Naive B cell (primary cell): ENCODE data around the gene SDK1. TPM values are rescaled to one million over a fixed set of nuclear protein-coding genes. Genes with fewer than 3 reads are reported as not detected.
"Not testable (repeated sequence)": the region's sequence is repeated elsewhere in the genome, so short reads cannot be mapped to it uniquely, and the experiment has no call there.

Source experiments
- ATAC-seq, 2 donors: fragments of 150-1000 bp; cut with Tn5 transposase; 2 replicates each; pipeline ENCODE4 v1.10.0; 2021; ENCODE audit warnings: low read depth in 2 of 2, mild to moderate bottlenecking in 2 of 2, moderate library complexity in 2 of 2
- DNase-seq: peaks from one replicate; pipeline ENCODE4 v3.0.0; 2022
- H3K27ac Mint-ChIP-seq, 6 donors: one replicate each; pipeline ENCODE4 v1.8.0; 2020 to 2022; ENCODE audit warnings: mild to moderate bottlenecking in 6 of 6, mixed read lengths in 6 of 6, moderate library complexity in 5 of 6, inconsistent platforms in 2 of 6
- H3K27me3 Mint-ChIP-seq, 3 donors: one replicate each; pipeline ENCODE4 v1.8.0; 2021 to 2022; ENCODE audit warnings: mixed read lengths in 3 of 3, mild to moderate bottlenecking in 1 of 3
- H3K36me3 Mint-ChIP-seq, 2 donors: one replicate each; pipeline ENCODE4 v1.8.0; 2020 to 2022; ENCODE audit warnings: mixed read lengths in 2 of 2, inconsistent platforms in 1 of 2, mild to moderate bottlenecking in 1 of 2
- H3K4me1 Mint-ChIP-seq, 3 donors: one replicate each; pipeline ENCODE4 v1.8.0; 2020 to 2022; ENCODE audit warnings: mixed read lengths in 3 of 3, inconsistent platforms in 1 of 3, mild to moderate bottlenecking in 1 of 3, moderate library complexity in 1 of 3
- H3K4me3 Mint-ChIP-seq, 8 donors: one replicate each; pipeline ENCODE4 v1.8.0; 2020 to 2022; ENCODE audit warnings: mild to moderate bottlenecking in 8 of 8, mixed read lengths in 8 of 8, moderate library complexity in 8 of 8, inconsistent platforms in 2 of 8
- H3K9me3 Mint-ChIP-seq, 7 donors: one replicate each; pipeline ENCODE4 v1.8.0; 2020 to 2022; ENCODE audit warnings: mixed read lengths in 7 of 7, mild to moderate bottlenecking in 5 of 7, inconsistent platforms in 2 of 7, moderate library complexity in 1 of 7
- polyA plus RNA-seq, 6 donors: library from polyadenylated mRNA; unstranded; fragments of 300-500 nt; fragmentation: Illumina TruSeq; gene quantifications; one replicate each; pipeline ENCODE4 v1.2.3, GENCODE V29; 2021; ENCODE audit warnings: low read depth in 6 of 6

Gene SDK1
- polyA plus RNA-seq, 6 donors from 2014 or later, result 0.15 to 0.60 (median 0.38) TPM; not detected in 2

- not testable (repeated sequence) for H3K4me3 Mint-ChIP-seq, H3K27ac Mint-ChIP-seq, H3K4me1 Mint-ChIP-seq, DNase-seq, ATAC-seq
- peaks cover 0 to 21% (median 7%) of the 10 kb centered on the region in 7 donors for H3K9me3 Mint-ChIP-seq
- H3K27me3 Mint-ChIP-seq, result peaks cover 0 to 10% (median 6%) of the 10 kb centered on the region in 3 donors
- peaks cover 9 to 12% of the 10 kb centered on the region in 2 donors for H3K36me3 Mint-ChIP-seq
Observed at GRCh38 chr7:4094158-4094557, 793.1 kb downstream of the SDK1 start.

DNA sequence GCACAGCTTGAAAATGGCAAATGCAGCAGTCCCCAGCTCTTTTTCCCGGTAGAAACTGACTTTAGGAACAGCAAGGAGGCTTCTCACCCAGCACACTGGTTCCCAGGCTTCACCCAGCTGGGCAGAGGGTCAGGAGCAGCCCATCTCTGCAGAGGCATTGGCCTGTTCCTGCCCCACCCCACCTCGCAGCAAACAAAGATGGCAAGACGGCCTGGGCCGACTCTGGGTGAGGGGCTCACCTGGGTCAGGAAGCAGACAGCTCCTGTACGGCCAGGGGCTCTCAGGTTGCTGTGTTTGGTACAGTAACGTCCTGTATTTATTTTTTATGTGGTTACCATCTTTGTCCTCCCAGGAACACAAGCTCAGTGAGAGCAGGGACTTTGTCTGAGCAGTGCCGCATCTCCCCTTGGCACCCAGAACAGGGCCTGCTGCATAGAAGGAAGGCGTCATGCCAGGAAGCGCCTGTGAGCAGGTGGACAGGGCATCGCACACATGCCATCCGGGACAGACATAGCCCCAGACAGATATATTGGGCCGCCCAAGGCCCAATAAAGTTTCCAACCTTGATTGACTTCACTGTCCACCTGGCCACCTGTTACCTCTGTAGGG is 796.1 kb downstream of the SDK1 start:
- Mint-ChIP-seq H3K9me3 (peaks cover 0 to 2% (median 0%) of the 10 kb centered on the region in 7 donors), H3K36me3 (no peaks in the 10 kb centered on the region), H3K4me3 (no peak overlapping the region), H3K4me1 (no peaks in the 10 kb centered on the region), H3K27ac (peak overlapping the region in 1 of 6 donors; percentile 52), H3K27me3 (peaks cover 0 to 10% (median 6%) of the 10 kb centered on the region in 3 donors)
- DNase-seq, result no peak
- ATAC-seq, result no peak

- Mint-ChIP-seq H3K4me1 (no peaks in the 10 kb centered on the region), H3K27me3 (peaks cover 0 to 10% (median 6%) of the 10 kb centered on the region in 3 donors), H3K9me3 (peaks cover 0 to 2% (median 0%) of the 10 kb centered on the region in 7 donors), H3K27ac (no peak overlapping the region), H3K36me3 (no peaks in the 10 kb centered on the region), H3K4me3 (no peak overlapping the region)
- no peak for ATAC-seq
- no peak for DNase-seq
Observed at GRCh38 chr7:4098169-4098568, 797.1 kb downstream of the SDK1 start.

DNA sequence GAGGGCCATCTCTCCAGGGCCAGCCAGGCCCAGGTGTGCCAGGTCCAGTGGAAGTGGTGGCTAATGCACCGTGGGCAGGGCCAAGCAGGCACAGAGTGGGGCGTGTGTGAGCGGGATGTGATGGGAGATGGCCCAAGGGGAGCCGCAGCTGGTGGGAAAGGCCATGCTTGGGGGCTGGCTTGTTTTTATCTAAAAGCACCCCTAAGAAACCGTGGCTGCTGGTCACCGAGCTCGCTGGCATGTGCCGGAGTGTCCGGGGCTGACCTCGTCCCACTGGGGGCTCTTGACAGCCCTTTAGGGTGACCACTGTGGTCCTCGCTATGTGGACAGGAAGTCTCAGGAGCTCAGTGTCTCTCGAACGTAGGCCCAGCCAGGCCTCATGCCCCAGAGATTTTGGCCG is 798.6 kb downstream of the SDK1 start:
- Mint-ChIP-seq H3K27ac (peak overlapping the region in 1 of 6 donors; percentile 17), H3K4me1 (no peaks in the 10 kb centered on the region), H3K4me3 (no peak overlapping the region), H3K9me3 (no peaks in the 10 kb centered on the region), H3K36me3 (no peaks in the 10 kb centered on the region), H3K27me3 (peaks cover 0 to 10% (median 6%) of the 10 kb centered on the region in 3 donors)
- DNase-seq (no peak), ATAC-seq (no peak)

DNA sequence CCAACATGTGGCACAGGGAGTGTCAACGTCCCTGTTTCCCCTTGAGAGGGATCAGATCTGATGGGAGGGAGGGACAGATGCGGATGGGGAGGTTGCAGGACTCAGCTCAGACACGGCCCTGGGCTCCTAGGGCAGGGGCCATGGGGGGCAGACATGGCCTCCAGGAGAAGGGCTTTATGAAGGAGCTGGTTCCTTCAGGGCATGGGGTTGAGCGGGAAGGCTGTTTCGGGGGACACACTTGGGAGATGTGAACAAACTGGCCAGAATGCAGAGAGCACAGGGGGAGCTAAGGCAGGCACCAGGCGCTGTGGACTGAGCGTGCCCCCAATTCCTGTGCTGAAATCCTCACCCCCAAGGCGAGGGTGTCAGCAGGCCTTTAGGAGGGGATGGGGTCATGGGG is 799.1 kb downstream of the SDK1 start:
- no peak overlapping the region for H3K4me3 Mint-ChIP-seq
- H3K36me3 Mint-ChIP-seq, result no peaks in the 10 kb centered on the region
- H3K9me3 Mint-ChIP-seq, result no peaks in the 10 kb centered on the region
- no peak for ATAC-seq
- peaks cover 0 to 10% (median 6%) of the 10 kb centered on the region in 3 donors for H3K27me3 Mint-ChIP-seq
- peak overlapping the region in 1 of 6 donors; percentile 83 for H3K27ac Mint-ChIP-seq
- no peaks in the 10 kb centered on the region for H3K4me1 Mint-ChIP-seq
- no peak for DNase-seq

DNA sequence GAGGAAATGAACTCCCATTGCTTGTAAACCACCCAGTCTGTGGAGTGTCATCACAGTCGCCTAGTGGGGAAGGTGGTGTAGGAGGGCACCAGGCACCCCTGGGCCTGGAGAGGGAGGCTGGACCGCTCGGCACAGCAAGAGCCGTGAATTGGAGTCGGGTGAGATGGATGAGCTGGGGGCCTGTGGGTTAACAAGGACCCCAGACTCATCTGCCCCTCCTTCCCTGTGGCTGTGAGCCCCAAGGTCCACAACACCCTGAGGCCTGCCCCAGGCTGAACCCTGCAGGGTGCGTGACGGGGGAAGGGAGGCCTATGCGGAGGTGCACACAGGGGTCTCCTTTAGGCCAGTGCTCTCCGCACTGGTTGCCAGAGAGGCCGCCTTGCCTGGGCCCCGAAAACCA is 799.6 kb downstream of the SDK1 start:
- ATAC-seq (no peak), DNase-seq (no peak)
- Mint-ChIP-seq H3K4me1 (no peaks in the 10 kb centered on the region), H3K4me3 (no peak overlapping the region), H3K36me3 (no peaks in the 10 kb centered on the region), H3K9me3 (no peaks in the 10 kb centered on the region), H3K27me3 (peaks cover 0 to 10% (median 6%) of the 10 kb centered on the region in 3 donors), H3K27ac (no peak overlapping the region)

DNA sequence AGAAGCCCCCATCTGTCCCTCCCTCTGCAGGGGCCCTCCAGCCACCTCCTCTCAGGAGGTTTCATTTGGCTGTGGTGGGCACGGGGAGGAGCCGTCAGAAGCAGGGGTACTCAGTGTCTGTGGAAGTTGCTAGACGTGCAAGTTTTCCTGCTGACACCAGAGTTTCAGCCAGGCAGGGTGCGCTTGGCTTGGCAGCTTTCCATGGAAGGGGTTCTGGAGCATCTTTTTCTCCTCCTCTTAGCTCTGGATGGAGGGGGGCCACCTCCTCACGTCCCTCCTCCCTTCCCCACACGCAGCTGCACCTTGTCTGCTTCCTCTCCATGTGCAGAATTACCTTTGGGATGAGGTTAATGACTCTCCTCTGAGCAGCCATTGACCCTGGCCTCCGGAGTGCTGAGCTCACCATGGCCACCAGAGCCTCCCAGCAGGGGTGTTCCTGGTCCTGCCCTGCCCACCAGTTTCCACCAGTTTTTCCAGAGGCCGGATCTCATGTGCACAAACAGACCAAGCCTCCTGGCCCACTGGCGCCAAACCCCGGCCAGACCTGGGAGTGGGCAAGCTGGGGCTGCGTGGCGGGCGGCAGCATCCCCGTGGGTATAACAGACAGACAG is 801.3 kb downstream of the SDK1 start:
- no peak for ATAC-seq
- Mint-ChIP-seq H3K27me3 (peaks cover 0 to 10% (median 3%) of the 10 kb centered on the region in 3 donors), H3K4me3 (no peak overlapping the region), H3K36me3 (no peaks in the 10 kb centered on the region), H3K9me3 (no peaks in the 10 kb centered on the region), H3K27ac (peak overlapping the region in 1 of 6 donors; percentile 57), H3K4me1 (no peaks in the 10 kb centered on the region)
- no peak for DNase-seq

DNA sequence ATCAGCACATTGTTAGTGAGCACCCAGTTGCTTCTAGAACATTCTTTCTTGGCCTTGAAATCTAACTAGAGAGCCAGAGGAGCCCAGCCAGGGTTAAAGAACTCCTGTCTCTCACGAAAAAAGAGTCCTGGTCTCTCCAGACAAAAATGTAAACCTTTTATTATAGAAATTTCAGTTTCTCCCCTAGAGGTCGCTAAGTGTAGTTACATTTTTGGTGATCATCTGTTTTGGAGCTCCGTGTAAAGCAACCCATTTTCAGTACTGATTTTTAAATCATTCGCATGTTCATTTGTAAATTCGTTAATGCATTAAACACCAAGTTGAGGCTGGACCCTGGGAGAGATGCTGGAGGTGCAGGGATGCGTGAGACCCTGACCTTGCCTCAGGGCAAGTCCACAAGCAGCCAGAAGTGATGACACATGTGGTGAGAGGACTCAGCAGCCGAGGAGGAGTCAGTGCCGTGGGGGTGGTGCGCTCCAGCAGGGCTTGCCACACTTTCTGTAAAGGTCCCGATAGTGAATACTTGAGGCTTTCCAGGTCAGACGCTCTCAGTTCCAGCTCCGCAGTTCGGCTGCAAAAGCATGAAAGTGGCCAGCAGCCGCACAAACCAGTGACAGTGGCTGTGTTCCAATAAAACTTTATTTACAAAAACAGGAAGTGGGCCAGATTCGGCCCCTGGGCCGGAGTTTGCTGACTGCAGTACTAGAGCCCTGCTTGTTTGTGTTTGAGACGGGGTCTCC is 802.5 kb downstream of the SDK1 start:
- H3K9me3 Mint-ChIP-seq, result no peaks in the 10 kb centered on the region
- H3K36me3 Mint-ChIP-seq, result no peaks in the 10 kb centered on the region
- ATAC-seq, result no peak
- no peak for DNase-seq
- peaks cover 0 to 10% (median 0%) of the 10 kb centered on the region in 3 donors for H3K27me3 Mint-ChIP-seq
- no peak overlapping the region for H3K27ac Mint-ChIP-seq
- H3K4me1 Mint-ChIP-seq, result no peaks in the 10 kb centered on the region
- H3K4me3 Mint-ChIP-seq, result no peak overlapping the region

DNA sequence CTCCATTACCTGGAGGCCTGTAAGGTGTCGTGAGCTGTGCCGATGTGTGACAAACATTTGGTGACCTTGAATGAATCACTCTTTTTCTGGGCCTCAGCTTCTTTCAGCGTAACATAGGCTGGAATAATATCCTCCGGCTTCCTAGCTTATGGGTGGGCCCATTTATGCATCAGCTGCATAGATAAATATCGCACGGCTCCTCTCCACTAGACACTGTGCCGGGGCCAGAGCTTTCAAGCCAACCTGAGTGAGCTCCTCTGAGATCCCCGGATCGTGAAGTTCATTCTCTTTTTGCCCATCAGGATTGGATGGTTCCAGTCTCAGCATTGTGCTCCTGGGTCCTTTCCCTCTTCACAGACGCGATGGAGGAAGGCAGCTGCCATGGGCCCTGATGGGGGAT is 806.8 kb downstream of the SDK1 start:
- no peak for DNase-seq
- Mint-ChIP-seq H3K27ac (no peak overlapping the region), H3K27me3 (no peaks in the 10 kb centered on the region), H3K9me3 (no peaks in the 10 kb centered on the region), H3K36me3 (no peaks in the 10 kb centered on the region), H3K4me3 (no peak overlapping the region), H3K4me1 (no peaks in the 10 kb centered on the region)
- no peak for ATAC-seq

GRCh38 chr7:4108951-4109350 is 807.9 kb downstream of the SDK1 start:
- H3K4me3 Mint-ChIP-seq, result no peak overlapping the region
- no peak for ATAC-seq
- H3K27ac Mint-ChIP-seq, result peak overlapping the region in 1 of 6 donors; percentile 3
- H3K27me3 Mint-ChIP-seq, result no peaks in the 10 kb centered on the region
- peaks cover 0 to 1% (median 0%) of the 10 kb centered on the region in 7 donors for H3K9me3 Mint-ChIP-seq
- H3K36me3 Mint-ChIP-seq, result no peaks in the 10 kb centered on the region
- no peak for DNase-seq
- no peaks in the 10 kb centered on the region for H3K4me1 Mint-ChIP-seq

GRCh38 chr7:4109481-4110110 is 808.5 kb downstream of the SDK1 start:
- Mint-ChIP-seq H3K4me1 (no peaks in the 10 kb centered on the region), H3K27ac (peak overlapping the region in 1 of 6 donors; percentile 3), H3K36me3 (no peaks in the 10 kb centered on the region), H3K27me3 (no peaks in the 10 kb centered on the region), H3K9me3 (peaks cover 0 to 3% (median 0%) of the 10 kb centered on the region in 7 donors), H3K4me3 (peak overlapping the region in 1 of 8 donors; percentile 22)
- DNase-seq, result no peak
- no peak for ATAC-seq

- peaks cover 0 to 3% (median 0%) of the 10 kb centered on the region in 7 donors for H3K9me3 Mint-ChIP-seq
- no peaks in the 10 kb centered on the region for H3K4me1 Mint-ChIP-seq
- H3K4me3 Mint-ChIP-seq, result no peak overlapping the region
- H3K27ac Mint-ChIP-seq, result no peak overlapping the region
- ATAC-seq (no peak), DNase-seq (no peak)
- peaks cover 1 to 3% of the 10 kb centered on the region in 2 donors for H3K36me3 Mint-ChIP-seq
- H3K27me3 Mint-ChIP-seq, result peaks cover 0 to 3% (median 0%) of the 10 kb centered on the region in 3 donors
Observed at GRCh38 chr7:4110438-4110837, 809.4 kb downstream of the SDK1 start.

DNA sequence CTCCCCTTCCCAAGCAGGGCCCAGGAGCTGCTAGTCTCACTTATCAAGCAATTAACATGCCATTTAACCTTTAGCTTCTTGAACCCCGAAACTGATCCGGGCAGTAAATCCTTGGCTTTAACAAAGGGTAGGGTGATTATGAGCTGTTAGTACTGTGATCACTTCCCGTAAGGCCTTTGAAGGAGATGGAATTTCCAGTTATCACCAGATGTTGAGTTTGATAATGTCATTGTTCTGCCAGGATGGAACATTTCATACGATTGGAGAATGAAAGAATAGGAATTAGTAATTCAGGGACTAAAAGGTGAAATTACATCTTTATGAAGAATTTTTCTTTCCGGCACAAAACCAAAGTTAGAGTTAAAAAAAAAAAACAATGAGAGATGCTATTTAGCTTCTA is 810.1 kb downstream of the SDK1 start:
- ATAC-seq (no peak), DNase-seq (no peak)
- Mint-ChIP-seq H3K9me3 (peaks cover 0 to 5% (median 3%) of the 10 kb centered on the region in 7 donors), H3K36me3 (peaks cover 7 to 8% of the 10 kb centered on the region in 2 donors), H3K4me1 (no peaks in the 10 kb centered on the region), H3K4me3 (no peak overlapping the region), H3K27ac (no peak overlapping the region), H3K27me3 (peaks cover 0 to 8% (median 0%) of the 10 kb centered on the region in 3 donors)
